Endothelial cell of umbilical vein (primary cell): ENCODE results near the gene BDH1. TPM values are rescaled to one million over a fixed set of nuclear protein-coding genes. Genes with fewer than 3 reads are reported as not detected.

ENCODE experiments used
- BruUV-seq: library from RNA; stranded (reverse); fragments of 400-500 nt; replicated peaks from 2 replicates; lab custom pipeline; 2021; lab: Mats Ljungman, UMichigan
- CTCF ChIA-PET: fragments of 300-600, 350-600 bp; sonication (Branson Sonifier 250); formaldehyde crosslinking; loops from one replicate; lab custom pipeline; 2021; ENCODE audit warnings: antibody characterized with exemption, inconsistent platforms; lab: Charles Lee
- POLR2A ChIA-PET: fragments of 300-600, 350-600 bp; sonication (Branson Sonifier 250); formaldehyde crosslinking; loops from one replicate; lab custom pipeline; 2021; ENCODE audit warnings: antibody characterized with exemption, inconsistent platforms; lab: Charles Lee
- DNase-seq: peaks from one replicate; pipeline ENCODE4 v3.0.0-alpha.2; 2011; ENCODE audit warnings: low read depth, low spot score
- FAIRE-seq: peaks from 2 replicates; lab custom pipeline; 2011; peaks lifted over from hg19 to GRCh38; lab: Jason Lieb, UNC
- H2AFZ ChIP-seq: 2 replicates; pipeline ENCODE4 v1.6.0; 2012; ENCODE audit warnings: low read depth, low read length, control low read depth, inconsistent platforms
- H3K27ac ChIP-seq: 2 replicates; pipeline ENCODE4 v1.5.1; 2011; ENCODE audit warnings: low read depth, mild to moderate bottlenecking, control low read depth, low read length, moderate library complexity; ENCODE audit not compliant: insufficient read depth
- H3K27me3 ChIP-seq, 2 experiments: 2 replicates each; pipeline versions ENCODE4 v1.6.0 to v1.6.1; 2011; ENCODE audit warnings: low read length in 2 of 2, mixed read lengths in 1 of 2; ENCODE audit not compliant: control insufficient read depth in 2 of 2, insufficient read depth in 2 of 2
- H3K36me3 ChIP-seq, 2 experiments: 2 replicates in 1 of 2; 3 replicates in 1 of 2; pipeline ENCODE4 v1.5.1; 2011; ENCODE audit warnings: low read length in 2 of 2, mild to moderate bottlenecking in 1 of 2, moderate library complexity in 1 of 2; ENCODE audit not compliant: control insufficient read depth in 2 of 2, insufficient read depth in 2 of 2; ENCODE audit errors: extremely low read depth in 1 of 2
- H3K4me1 ChIP-seq: 3 replicates; pipeline ENCODE4 v1.5.1; 2011; ENCODE audit warnings: mild to moderate bottlenecking, low read length; ENCODE audit not compliant: control insufficient read depth, insufficient read depth; ENCODE audit errors: extremely low read depth
- H3K4me2 ChIP-seq: 2 replicates; pipeline ENCODE4 v1.6.1; 2011; ENCODE audit warnings: low read length, control low read depth, mixed read lengths; ENCODE audit not compliant: insufficient read depth
- H3K4me3 ChIP-seq, 3 experiments: fragments of 200-600 bp in 1 of 3; sonication (generic), shearing (Covaris generic) in 1 of 3; replicated peaks in 1 of 3; 2 replicates each; pipeline ENCODE4 v1.5.1; 2011 to 2016; ENCODE audit warnings: control low read depth in 3 of 3, low read length in 3 of 3, mild to moderate bottlenecking in 2 of 3, inconsistent platforms in 1 of 3, low read depth in 1 of 3, moderate library complexity in 1 of 3; ENCODE audit not compliant: insufficient read depth in 1 of 3
- H3K79me2 ChIP-seq: 2 replicates; pipeline ENCODE4 v1.6.0; 2012; ENCODE audit warnings: low read length, inconsistent platforms; ENCODE audit not compliant: control insufficient read depth, insufficient read depth
- H3K9ac ChIP-seq: replicated peaks from 2 replicates; pipeline ENCODE3; 2011; ENCODE audit warnings: low read length, control low read depth; ENCODE audit not compliant: insufficient read depth; ENCODE audit errors: extremely low read depth
- H3K9me1 ChIP-seq: replicated peaks from 3 replicates; pipeline ENCODE4 v1.6.0; 2011; ENCODE audit warnings: mild to moderate bottlenecking, low read length; ENCODE audit not compliant: control insufficient read depth, insufficient read depth; ENCODE audit errors: extremely low read depth
- H3K9me3 ChIP-seq: replicated peaks from 2 replicates; pipeline ENCODE4 v1.5.1; 2012; ENCODE audit warnings: low read length, inconsistent platforms; ENCODE audit not compliant: control insufficient read depth, insufficient read depth
- H4K20me1 ChIP-seq: replicated peaks from 2 replicates; pipeline ENCODE3; 2011; ENCODE audit warnings: mild to moderate bottlenecking, low read length; ENCODE audit not compliant: control insufficient read depth, insufficient read depth; ENCODE audit errors: extremely low read depth
- EZH2 ChIP-seq: IDR thresholded peaks from 2 replicates; pipeline ENCODE4 v1.6.1; 2012; ENCODE audit warnings: borderline replicate concordance, low read depth, mild to moderate bottlenecking, moderate library complexity, low read length, inconsistent platforms; ENCODE audit not compliant: severe bottlenecking
- FOS ChIP-seq: IDR thresholded peaks from 2 replicates; pipeline ENCODE4 v1.6.1; 2011; ENCODE audit warnings: mild to moderate bottlenecking, low read length, moderate library complexity, borderline replicate concordance; ENCODE audit not compliant: insufficient read depth
- GATA2 ChIP-seq: IDR thresholded peaks from 2 replicates; pipeline ENCODE4 v1.7.0; 2011; ENCODE audit warnings: low read depth, mild to moderate bottlenecking, moderate library complexity, mixed read lengths, low read length; ENCODE audit not compliant: insufficient read length, insufficient read depth
- JUN ChIP-seq: IDR thresholded peaks from 2 replicates; pipeline ENCODE4 v1.6.1; 2011; ENCODE audit warnings: borderline replicate concordance, low read depth; ENCODE audit not compliant: insufficient read length, insufficient read depth
- MYC ChIP-seq: IDR thresholded peaks from one replicate; pipeline ENCODE4 v1.6.1; 2011; ENCODE audit warnings: mild to moderate bottlenecking, low read depth, low read length
- POLR2A ChIP-seq: IDR thresholded peaks from 2 replicates; pipeline ENCODE4 v1.6.1; 2012; ENCODE audit warnings: low read depth, mild to moderate bottlenecking, control low read depth, low read length
- POLR2AphosphoS5 ChIP-seq: IDR thresholded peaks from 2 replicates; pipeline ENCODE4 v1.6.1; 2012; ENCODE audit warnings: low read depth, mild to moderate bottlenecking, control low read depth, low read length, moderate library complexity; ENCODE audit not compliant: insufficient read depth
- dilution Hi-C: fragments of 300-500 bp; cut with MboI; formaldehyde crosslinking; loops from one replicate; pipeline ENCODE4 v1.15.0; 2019; ENCODE audit warnings: low sequenced_read_pairs; ENCODE audit not compliant: extremely low pct_ligation_motif_present
- intact Hi-C: fragments of 100-400 bp; cut with micrococcal nuclease; formaldehyde crosslinking; loops from one replicate; pipeline ENCODE4 v1.10.0; 2022
- polyA plus RNA-seq, 4 experiments: library from polyadenylated mRNA; depleted of rRNA in 3 of 4; stranded (reverse) in 3 of 4; unstranded in 1 of 4; fragments of >200 nt; gene quantifications; 2 replicates each; pipeline versions ENCODE4 v1.2.1 to v1.2.3, GENCODE V29; 2011 to 2012; ENCODE audit warnings: missing spikeins in 1 of 4
- total RNA-seq: library from RNA; stranded (reverse); gene quantifications from 2 replicates; pipeline ENCODE4 v1.2.3, GENCODE V29; 2021
- TF ChIP-seq, protein P1 (sequence below): IDR thresholded peaks from 2 replicates; pipeline ENCODE4 v1.6.1; 2011; ENCODE audit not compliant: insufficient read depth, insufficient read length
- TF ChIP-seq, protein P2 (sequence below), 2 donors: IDR thresholded peaks; 1 replicate in 1 of 2; 2 replicates in 1 of 2; pipeline ENCODE4 v1.5.1; 2011; ENCODE audit warnings: low read length in 2 of 2, mild to moderate bottlenecking in 2 of 2, moderate library complexity in 2 of 2, control low read depth in 1 of 2, inconsistent platforms in 1 of 2, low read depth in 1 of 2; ENCODE audit not compliant: insufficient read depth in 1 of 2; ENCODE audit errors: extremely low read depth in 1 of 2

BDH1 gene
- total and polyA plus RNA-seq, 2 donors (not counting 3 experiments of a cell fraction or from before 2014, with no cell fraction given), result 6.9 to 12.2 TPM

DNA sequence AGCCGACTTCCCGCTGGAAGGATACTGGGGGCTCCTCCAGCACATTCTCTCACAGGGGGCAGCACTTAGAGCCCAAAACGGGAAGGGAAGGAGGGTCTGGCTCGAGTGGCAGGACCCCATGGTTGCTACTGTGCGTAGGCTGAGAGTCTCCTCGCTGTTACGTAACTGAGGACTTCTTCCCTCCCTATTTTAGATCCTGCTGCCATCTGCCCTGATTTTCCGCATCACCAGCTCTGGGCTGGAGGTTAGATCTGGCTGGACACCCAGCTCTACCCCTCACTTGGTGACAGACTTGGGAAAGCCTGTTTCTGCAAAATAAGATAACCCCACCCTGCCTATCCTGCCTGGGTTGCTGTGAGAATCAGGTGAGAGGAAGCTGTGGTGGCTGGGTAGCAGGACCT is 47.7 kb downstream of the BDH1 start:
- Histone ChIP-seq H4K20me1 (no peaks in the 10 kb centered on the region), H3K4me3 (no peak overlapping the region), H3K4me2 (no peak overlapping the region), H2AFZ (no peak overlapping the region), H3K27me3 (no peaks in the 10 kb centered on the region), H3K36me3 (no peaks in the 10 kb centered on the region), H3K4me1 (peaks cover 4% of the 10 kb centered on the region), H3K9ac (no peak overlapping the region), H3K9me3 (no peaks in the 10 kb centered on the region), H3K27ac (no peak overlapping the region), H3K9me1 (no peaks in the 10 kb centered on the region), H3K79me2 (no peaks in the 10 kb centered on the region)
- ChIA-PET CTCF (interaction anchor here (0.8 to 4.2 kb wide), 3 partner anchors 240 to 283 kb away, joined by 3 to 28 read pairs (median 4); no protein-coding TSS in a partner anchor), POLR2A (no interaction called here)
- TF ChIP-seq FOS, result no peak
- TF ChIP-seq MYC, result no peak
- TF ChIP-seq EZH2, result no peak
- TF ChIP-seq GATA2, result no peak
- TF ChIP-seq, protein P1, sequence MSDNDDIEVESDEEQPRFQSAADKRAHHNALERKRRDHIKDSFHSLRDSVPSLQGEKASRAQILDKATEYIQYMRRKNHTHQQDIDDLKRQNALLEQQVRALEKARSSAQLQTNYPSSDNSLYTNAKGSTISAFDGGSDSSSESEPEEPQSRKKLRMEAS, result no peak
- TF ChIP-seq POLR2A, result no peak
- TF ChIP-seq JUN, result no peak
- no peak for TF ChIP-seq POLR2AphosphoS5
- TF ChIP-seq, protein P2, sequence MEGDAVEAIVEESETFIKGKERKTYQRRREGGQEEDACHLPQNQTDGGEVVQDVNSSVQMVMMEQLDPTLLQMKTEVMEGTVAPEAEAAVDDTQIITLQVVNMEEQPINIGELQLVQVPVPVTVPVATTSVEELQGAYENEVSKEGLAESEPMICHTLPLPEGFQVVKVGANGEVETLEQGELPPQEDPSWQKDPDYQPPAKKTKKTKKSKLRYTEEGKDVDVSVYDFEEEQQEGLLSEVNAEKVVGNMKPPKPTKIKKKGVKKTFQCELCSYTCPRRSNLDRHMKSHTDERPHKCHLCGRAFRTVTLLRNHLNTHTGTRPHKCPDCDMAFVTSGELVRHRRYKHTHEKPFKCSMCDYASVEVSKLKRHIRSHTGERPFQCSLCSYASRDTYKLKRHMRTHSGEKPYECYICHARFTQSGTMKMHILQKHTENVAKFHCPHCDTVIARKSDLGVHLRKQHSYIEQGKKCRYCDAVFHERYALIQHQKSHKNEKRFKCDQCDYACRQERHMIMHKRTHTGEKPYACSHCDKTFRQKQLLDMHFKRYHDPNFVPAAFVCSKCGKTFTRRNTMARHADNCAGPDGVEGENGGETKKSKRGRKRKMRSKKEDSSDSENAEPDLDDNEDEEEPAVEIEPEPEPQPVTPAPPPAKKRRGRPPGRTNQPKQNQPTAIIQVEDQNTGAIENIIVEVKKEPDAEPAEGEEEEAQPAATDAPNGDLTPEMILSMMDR (IDR thresholded peaks at IDR 0.05; ENCODE audit: extremely low read depth in 1 of 2, insufficient read depth in 1 of 2, low read depth in 1 of 2, low read length in 2 of 2), result no peak
- intact Hi-C loops, result no loop called here
- dilution Hi-C loops, result loop anchor here (25.0 kb wide), 1 partner anchor 246 kb away; no protein-coding TSS in a partner anchor
- DNase-seq (no peak), FAIRE-seq (no peak)
- BruUV-seq, result no TSS peak
